HL-60 (cell line): Measurements from ENCODE around the gene SZT2.

Source experiments
- DNase-seq, 2 experiments: peaks; one replicate each; pipeline ENCODE4 v3.0.0-alpha.2; 2010 to 2020; ENCODE audit warnings: low read depth in 1 of 2, low spot score in 1 of 2
- H3K27ac ChIP-seq: fragments of 250-450 bp; sonication (Bioruptor Pico); replicated peaks from 2 replicates; pipeline ENCODE4 v1.5.1; 2020; ENCODE audit warnings: mild to moderate bottlenecking, moderate library complexity
- H3K27me3 ChIP-seq: fragments of 250-450 bp; sonication (Bioruptor Pico); 2 replicates; pipeline ENCODE4 v1.5.1; 2021; ENCODE audit warnings: mild to moderate bottlenecking, moderate library complexity; ENCODE audit not compliant: insufficient read depth, poor library complexity, severe bottlenecking
- H3K4me3 ChIP-seq: replicated peaks from 2 replicates; pipeline ENCODE4 v1.5.1; 2011; ENCODE audit warnings: mild to moderate bottlenecking, control low read depth, low read length; ENCODE audit not compliant: insufficient read depth
- CTCF ChIP-seq: IDR thresholded peaks from one replicate; pipeline ENCODE4 v1.5.1; 2011; ENCODE audit warnings: low read length, control low read depth, inconsistent platforms; ENCODE audit not compliant: insufficient read depth
- GABPA ChIP-seq: IDR thresholded peaks from 2 replicates; pipeline ENCODE4 v1.6.1; 2012; ENCODE audit warnings: low read depth
- POLR2AphosphoS5 ChIP-seq: IDR thresholded peaks from 2 replicates; pipeline ENCODE4 v1.6.1; 2012; ENCODE audit warnings: low read depth
- REST ChIP-seq: IDR thresholded peaks from 2 replicates; pipeline ENCODE4 v1.6.1; 2012; ENCODE audit warnings: low read depth; ENCODE audit not compliant: insufficient replicate concordance
- SPI1 ChIP-seq: IDR thresholded peaks from 2 replicates; pipeline ENCODE4 v1.6.1; 2012; ENCODE audit warnings: low read depth, mild to moderate bottlenecking, borderline replicate concordance

The SZT2 gene

GRCh38 chr1:43440358-43440757, 50.7 kb downstream of the SZT2 start:
- TF ChIP-seq REST, result no peak
- no peak for TF ChIP-seq GABPA
- no peak for TF ChIP-seq SPI1
- TF ChIP-seq CTCF, result no peak
- TF ChIP-seq POLR2AphosphoS5, result no peak
- Histone ChIP-seq H3K27me3 (no peaks in the 10 kb centered on the region), H3K27ac (no peak overlapping the region), H3K4me3 (no peak overlapping the region)
- no peak for DNase-seq

GRCh38 chr1:43441166-43441893, 51.6 kb downstream of the SZT2 start:
- no peak for DNase-seq
- Histone ChIP-seq H3K27me3 (no peaks in the 10 kb centered on the region), H3K4me3 (no peak overlapping the region), H3K27ac (no peak overlapping the region)
- no peak for TF ChIP-seq SPI1
- no peak for TF ChIP-seq GABPA
- no peak for TF ChIP-seq POLR2AphosphoS5
- no peak for TF ChIP-seq REST
- TF ChIP-seq CTCF, result no peak

GRCh38 chr1:43441894-43442637, 52.4 kb downstream of the SZT2 start:
- no peak overlapping the region for H3K4me3 ChIP-seq
- H3K27ac ChIP-seq, result no peak overlapping the region
- no peak for DNase-seq
- no peak for TF ChIP-seq CTCF
- no peak for TF ChIP-seq SPI1
- no peak for TF ChIP-seq GABPA
- no peak for TF ChIP-seq REST
- TF ChIP-seq POLR2AphosphoS5, result no peak
- H3K27me3 ChIP-seq, result no peaks in the 10 kb centered on the region
